Measurements from ENCODE around the gene ZNF544. TPM values are rescaled to one million over a fixed set of nuclear protein-coding genes. Genes with fewer than 3 reads are reported as not detected.
"Not testable (repeated sequence)": the region's sequence is repeated elsewhere in the genome, so short reads cannot be mapped to it uniquely, and the experiment has no call there.

The ZNF544 gene
- total RNA-seq, 8 experiments from 2014 or later = 23.7 to 63.5 (median 40.8) TPM

GRCh38 chr19:58217069-58217481 lies 11.6 kb upstream of the ZNF544 start:
- H3K4me3 ChIP-seq = no peak overlapping the region
- H3K4me1 ChIP-seq (replicated peaks in 1 of 2) = no peaks in the 10 kb centered on the region
- in situ Hi-C loops (cut with MboI; ENCODE audit: low pct_unique_long_range_greater_than_20kb in 2 of 9, low sequenced_read_pairs in 9 of 9, unreplicated experiment in 9 of 9) = no loop called here
- no peak for ATAC-seq (replicated peaks in 6 of 8)
- H3K27ac ChIP-seq = no peak overlapping the region
- 73 to 95% (median 91%) methylated on average over 5 to 9 of the region's 34 CpGs; no CpG with 5 or more reads in 7 of the 10 experiments for WGBS, 10 experiments

- 40 to 100% (median 82%) methylated on average over 1 to 16 of the region's 25 CpGs; no CpG with 5 or more reads in 1 of the 10 experiments for WGBS, 10 experiments
- in situ Hi-C loops (cut with MboI; ENCODE audit: low pct_unique_long_range_greater_than_20kb in 2 of 9, low sequenced_read_pairs in 9 of 9, unreplicated experiment in 9 of 9) = no loop called here
- Histone ChIP-seq H3K27ac (no peak overlapping the region), H3K4me1 (replicated peaks in 1 of 2) (no peaks in the 10 kb centered on the region), H3K4me3 (no peak overlapping the region)
- no peak for ATAC-seq (replicated peaks in 6 of 8)
Measured at GRCh38 chr19:58217607-58218391, 10.9 kb upstream of the ZNF544 start.

GRCh38 chr19:58218899-58219298 lies 9.8 kb upstream of the ZNF544 start:
- ATAC-seq (replicated peaks in 6 of 8) = peak in 3 of 8 experiments; percentile 50 to 71 (median 52)
- 20 to 71% (median 65%) methylated on average over 1 to 5 of the region's 9 CpGs; no CpG with 5 or more reads in 7 of the 10 experiments for WGBS, 10 experiments
- Histone ChIP-seq H3K27ac (no peak overlapping the region), H3K4me3 (no peak overlapping the region), H3K4me1 (replicated peaks in 1 of 2) (no peaks in the 10 kb centered on the region)
- in situ Hi-C loops (cut with MboI; ENCODE audit: low pct_unique_long_range_greater_than_20kb in 2 of 9, low sequenced_read_pairs in 9 of 9, unreplicated experiment in 9 of 9) = no loop called here

- 14 to 70% (median 39%) methylated on average over 1 to 14 of the region's 23 CpGs; no CpG with 5 or more reads in 2 of the 10 experiments for WGBS, 10 experiments
- H3K4me3 ChIP-seq = peak overlapping the region; percentile 46 to 67 (median 57)
- no peak for ATAC-seq (replicated peaks in 6 of 8)
- peak overlapping the region; percentile 81 to 90 for H3K27ac ChIP-seq
- H3K4me1 ChIP-seq (replicated peaks in 1 of 2) = peaks cover 9 to 11% of the 10 kb centered on the region in 2 donors
- in situ Hi-C loops (cut with MboI; ENCODE audit: low pct_unique_long_range_greater_than_20kb in 2 of 9, low sequenced_read_pairs in 9 of 9, unreplicated experiment in 9 of 9) = no loop called here
Measured at GRCh38 chr19:58227964-58228584, 640 bp upstream of the ZNF544 start.

GRCh38 chr19:58229255-58229639 lies 533 bp downstream of the ZNF544 start:
- Histone ChIP-seq H3K4me3 (peak overlapping the region; percentile 46 to 67 (median 57)), H3K4me1 (replicated peaks in 1 of 2) (peaks cover 9 to 11% of the 10 kb centered on the region in 2 donors), H3K27ac (peak overlapping the region; percentile 81 to 90)
- ATAC-seq (replicated peaks in 6 of 8) = peak; percentile 13 to 42 (median 32)
- WGBS, 10 experiments = 8% methylated on average over 2 of the region's 13 CpGs; no CpG with 5 or more reads in 9 of the 10 experiments
- in situ Hi-C loops (cut with MboI; ENCODE audit: low pct_unique_long_range_greater_than_20kb in 2 of 9, low sequenced_read_pairs in 9 of 9, unreplicated experiment in 9 of 9) = no loop called here

GRCh38 chr19:58237324-58237723 lies 8.6 kb downstream of the ZNF544 start:
- in situ Hi-C loops (cut with MboI; ENCODE audit: low pct_unique_long_range_greater_than_20kb in 2 of 9, low sequenced_read_pairs in 9 of 9, unreplicated experiment in 9 of 9) = no loop called here
- 90 to 100% (median 95%) methylated on average over 1 to 2 of the region's 10 CpGs; no CpG with 5 or more reads in 6 of the 10 experiments for WGBS, 10 experiments
- ATAC-seq (replicated peaks in 6 of 8) = no peak
- H3K4me3 ChIP-seq = no peak overlapping the region
- no peak overlapping the region for H3K27ac ChIP-seq
- H3K4me1 ChIP-seq (replicated peaks in 1 of 2) = no peaks in the 10 kb centered on the region

- WGBS, 10 experiments = 80 to 100% (median 89%) methylated on average over 1 to 5 of the region's 6 CpGs; no CpG with 5 or more reads in 6 of the 10 experiments
- Histone ChIP-seq H3K4me1 (replicated peaks in 1 of 2) (no peaks in the 10 kb centered on the region), H3K27ac (no peak overlapping the region), H3K4me3 (no peak overlapping the region)
- ATAC-seq (replicated peaks in 6 of 8) = no peak
- in situ Hi-C loops (cut with MboI; ENCODE audit: low pct_unique_long_range_greater_than_20kb in 2 of 9, low sequenced_read_pairs in 9 of 9, unreplicated experiment in 9 of 9) = no loop called here
Measured at GRCh38 chr19:58243351-58243750, 14.6 kb downstream of the ZNF544 start.

GRCh38 chr19:58248886-58249285 lies 20.2 kb downstream of the ZNF544 start:
- H3K4me1 ChIP-seq (replicated peaks in 1 of 2) = no peaks in the 10 kb centered on the region
- no peak for ATAC-seq (replicated peaks in 6 of 8)
- in situ Hi-C loops (cut with MboI; ENCODE audit: low pct_unique_long_range_greater_than_20kb in 2 of 9, low sequenced_read_pairs in 9 of 9, unreplicated experiment in 9 of 9) = no loop called here
- WGBS, 10 experiments = 90 to 100% (median 100%) methylated on average over 1 to 3 of the region's 3 CpGs; no CpG with 5 or more reads in 2 of the 10 experiments
- H3K4me3 ChIP-seq = no peak overlapping the region
- H3K27ac ChIP-seq = no peak overlapping the region

- H3K4me3 ChIP-seq = no peak overlapping the region
- H3K27ac ChIP-seq = no peak overlapping the region
- WGBS, 10 experiments = 89 to 100% (median 100%) methylated on average over 1 to 2 of the region's 2 CpGs
- in situ Hi-C loops (cut with MboI; ENCODE audit: low pct_unique_long_range_greater_than_20kb in 2 of 9, low sequenced_read_pairs in 9 of 9, unreplicated experiment in 9 of 9) = no loop called here
- no peaks in the 10 kb centered on the region for H3K4me1 ChIP-seq (replicated peaks in 1 of 2)
- no peak for ATAC-seq (replicated peaks in 6 of 8)
Measured at GRCh38 chr19:58252102-58252685, 23.5 kb downstream of the ZNF544 start.

GRCh38 chr19:58258259-58258658 lies 29.5 kb downstream of the ZNF544 start:
- WGBS, 10 experiments = no CpG with 5 or more reads among the region's 4 CpGs
- H3K4me1 ChIP-seq (replicated peaks in 1 of 2); ATAC-seq (replicated peaks in 6 of 8); H3K27ac ChIP-seq; in situ Hi-C loops (cut with MboI; ENCODE audit: low pct_unique_long_range_greater_than_20kb in 2 of 9, low sequenced_read_pairs in 9 of 9, unreplicated experiment in 9 of 9); H3K4me3 ChIP-seq: not testable (repeated sequence)

- no peak for ATAC-seq (replicated peaks in 6 of 8)
- WGBS, 10 experiments = 88 to 100% (median 98%) methylated on average over 1 to 3 of the region's 3 CpGs; no CpG with 5 or more reads in 2 of the 10 experiments
- Histone ChIP-seq H3K4me1 (replicated peaks in 1 of 2) (no peaks in the 10 kb centered on the region), H3K4me3 (no peak overlapping the region), H3K27ac (no peak overlapping the region)
- in situ Hi-C loops (cut with MboI; ENCODE audit: low pct_unique_long_range_greater_than_20kb in 2 of 9, low sequenced_read_pairs in 9 of 9, unreplicated experiment in 9 of 9) = no loop called here
Measured at GRCh38 chr19:58261600-58261967, 32.9 kb downstream of the ZNF544 start.

- H3K4me3 ChIP-seq = no peak overlapping the region
- H3K27ac ChIP-seq = no peak overlapping the region
- no peaks in the 10 kb centered on the region for H3K4me1 ChIP-seq (replicated peaks in 1 of 2)
- in situ Hi-C loops (cut with MboI; ENCODE audit: low pct_unique_long_range_greater_than_20kb in 2 of 9, low sequenced_read_pairs in 9 of 9, unreplicated experiment in 9 of 9) = no loop called here
- ATAC-seq (replicated peaks in 6 of 8) = no peak
- WGBS, 10 experiments = 67 to 100% (median 95%) methylated on average over 1 to 18 of the region's 19 CpGs
Measured at GRCh38 chr19:58261968-58262921, 33.5 kb downstream of the ZNF544 start.
